Activated T-cell treated with anti-CD3 and anti-CD28 coated beads, Interleukin-2, amount 50 U/mL, for 1 hour (primary cell): Measurements from ENCODE around the gene ATP6V0A4.
"Not testable (repeated sequence)": the region's sequence is repeated elsewhere in the genome, so short reads cannot be mapped to it uniquely, and the experiment has no call there.

Experiments
- DNase-seq: peaks from one replicate; pipeline ENCODE4 v3.0.0-alpha.2; 2020

Gene ATP6V0A4

DNA sequence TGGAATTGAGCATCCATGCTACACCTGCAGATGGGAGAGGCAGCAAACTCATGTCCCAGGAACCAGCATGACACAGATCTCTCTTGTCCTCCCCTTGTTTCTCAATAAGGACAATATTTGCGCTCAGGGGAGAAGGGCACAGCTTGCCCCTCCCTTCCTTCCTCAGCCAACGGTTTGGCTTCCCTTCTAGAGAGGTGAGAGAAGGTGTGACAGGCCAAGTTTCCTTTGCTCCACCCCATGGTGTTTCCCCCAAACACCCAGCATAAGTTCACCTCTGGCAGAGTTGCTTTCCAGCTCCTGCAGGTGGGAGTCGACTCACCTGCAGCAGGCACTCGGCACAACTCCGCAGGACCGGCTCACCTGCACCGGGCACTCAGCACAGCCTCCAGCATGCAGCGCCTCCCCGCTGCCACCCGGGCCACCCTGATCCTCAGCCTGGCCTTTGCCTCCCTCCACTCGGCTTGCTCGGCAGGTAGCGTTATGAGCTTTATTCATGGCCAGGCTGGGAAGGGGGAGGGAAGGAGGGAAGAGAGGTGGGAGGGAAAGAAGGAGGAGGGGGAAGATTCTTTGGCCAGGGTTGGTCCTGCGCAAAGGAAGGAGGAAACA is at the start of gene ATP6V0A4, which contains the start of gene TMEM213:
Gene ATP6V0A4, minus strand, starts transcription at position 482 of the 606 bp plus-strand sequence. CDS start 26,949 bp downstream, outside the sequence.
Gene TMEM213, plus strand, starts transcription at position 280 of the 606 bp plus-strand sequence. Its CDS starts 111 bp downstream, at position 391.
- DNase-seq = no peak

DNA sequence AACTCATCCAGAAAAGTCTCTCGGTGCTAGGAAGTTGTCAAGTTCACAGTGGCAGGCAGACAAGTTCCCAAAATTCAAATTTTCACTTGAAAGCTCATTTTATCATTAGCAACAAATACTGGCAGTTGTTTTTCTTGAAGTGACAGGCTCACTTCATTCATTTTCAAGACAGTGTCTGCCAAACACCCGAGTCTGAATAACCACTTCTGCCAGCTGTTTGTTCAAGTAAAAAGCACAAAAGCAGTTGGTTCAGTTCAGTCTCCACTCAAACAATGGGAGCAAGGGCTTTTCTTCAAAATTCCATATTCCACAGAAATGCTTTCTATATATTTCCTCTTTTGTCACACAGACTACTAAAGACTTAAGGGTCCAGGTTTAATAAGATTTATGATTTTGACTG is 47.7 kb upstream of the ATP6V0A4 start:
- no peak for DNase-seq

- no peak for DNase-seq
These were observed 45.9 kb upstream of the ATP6V0A4 start for GRCh38 chr7:138843632-138844580.

DNA sequence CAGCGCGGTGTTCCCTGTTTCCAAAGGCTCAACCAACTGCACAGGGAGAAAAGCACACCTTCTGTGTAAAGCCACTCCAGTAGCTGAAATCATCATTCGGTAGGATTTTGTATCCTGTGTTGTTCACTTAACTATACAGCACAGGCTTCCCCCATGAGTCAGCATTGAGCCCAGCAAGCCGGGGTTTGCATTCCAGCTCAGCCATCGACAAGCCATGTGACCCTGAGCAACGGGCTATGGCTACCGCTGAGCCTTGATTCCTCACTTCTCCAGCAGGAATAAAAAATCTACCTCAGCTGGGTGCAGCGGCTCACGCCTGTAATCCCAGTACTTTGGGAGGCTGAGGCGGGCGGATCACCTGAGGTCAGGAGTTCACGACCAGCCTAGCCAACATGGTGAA is 44.1 kb upstream of the ATP6V0A4 start:
- no peak for DNase-seq

DNA sequence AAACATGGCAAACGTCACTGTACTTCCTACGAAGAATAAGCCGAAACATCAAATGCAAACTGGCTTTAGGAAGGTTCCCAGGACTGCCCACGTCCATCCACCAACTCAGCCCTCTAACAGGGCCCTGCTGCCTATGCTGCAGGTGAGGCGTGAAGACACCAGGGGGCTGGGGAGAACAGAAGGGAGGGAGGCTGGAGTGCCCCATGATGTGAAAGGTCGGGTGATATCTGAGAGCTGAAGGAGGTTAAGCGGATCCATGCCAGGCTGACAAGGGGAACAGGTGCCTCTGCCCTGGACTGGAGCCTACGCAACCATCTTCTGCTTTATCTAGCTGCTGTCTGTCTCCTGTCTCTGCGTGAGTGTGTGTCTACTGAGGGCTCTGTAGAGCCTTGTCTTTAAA is 40.2 kb upstream of the ATP6V0A4 start:
- DNase-seq = no peak

- DNase-seq = no peak
These were observed 39.6 kb upstream of the ATP6V0A4 start for GRCh38 chr7:138837627-138838026.

DNA sequence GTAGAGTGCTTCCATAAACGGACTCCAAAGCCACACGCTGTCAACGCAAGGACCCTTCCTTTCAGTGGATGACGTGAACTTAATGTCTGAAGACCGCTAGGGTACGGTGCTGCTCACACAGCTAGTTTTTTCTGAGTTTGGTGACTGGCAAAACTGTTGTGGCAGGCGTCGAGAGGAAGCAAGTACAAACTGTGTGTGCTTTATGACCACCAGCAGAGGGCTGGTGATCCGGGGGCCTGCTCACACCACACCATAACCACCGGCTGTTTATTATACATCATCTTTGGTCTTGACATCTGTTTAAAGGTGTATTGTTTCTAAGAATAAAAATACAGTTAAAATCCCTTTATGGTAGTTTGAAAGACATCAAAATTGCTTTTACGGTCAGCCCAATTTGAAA is 37.1 kb upstream of the ATP6V0A4 start:
- no peak for DNase-seq

DNA sequence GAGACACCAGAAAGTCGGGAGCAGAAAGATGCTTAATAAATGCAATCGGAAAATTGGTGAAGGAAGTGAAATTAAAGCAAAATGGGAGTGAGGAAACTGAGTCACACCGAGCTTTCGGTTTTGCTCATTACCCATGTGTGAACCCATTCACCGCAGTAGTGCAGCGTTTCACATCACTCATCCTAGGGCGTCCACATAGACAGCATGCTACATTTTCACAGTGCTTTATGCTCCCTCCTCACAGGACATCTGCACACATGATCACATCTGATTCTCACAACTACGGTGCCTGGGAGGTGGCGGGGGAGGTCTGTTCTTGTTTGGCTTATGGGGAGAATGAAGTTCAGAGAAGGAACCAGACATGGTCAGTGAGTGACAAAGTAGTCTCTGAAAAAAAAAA is 36.6 kb upstream of the ATP6V0A4 start:
- no peak for DNase-seq

DNA sequence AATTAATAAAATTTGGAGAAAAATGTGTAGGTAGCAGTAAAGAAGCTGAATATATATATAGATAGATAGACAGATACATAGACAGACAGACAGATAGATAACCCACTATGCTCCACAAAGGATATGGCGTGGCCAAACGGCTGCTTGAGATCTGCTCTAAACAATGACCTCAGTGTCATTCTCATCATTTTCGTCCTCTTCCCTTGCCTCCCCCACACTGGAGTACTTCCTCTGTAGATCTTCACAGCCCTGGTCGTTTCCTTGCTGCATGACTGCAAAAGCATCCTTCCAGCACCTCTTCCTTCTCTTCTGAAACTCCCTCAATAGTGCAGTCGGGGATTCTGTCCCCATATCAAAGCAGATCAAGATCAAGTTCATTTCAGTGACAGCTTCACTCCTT is 35.6 kb upstream of the ATP6V0A4 start:
- no peak for DNase-seq

GRCh38 chr7:138832966-138833365 is 35.0 kb upstream of the ATP6V0A4 start:
- DNase-seq = no peak

- DNase-seq = no peak
These were observed 31.3 kb upstream of the ATP6V0A4 start for GRCh38 chr7:138829335-138829734.

- DNase-seq = no peak
These were observed 30.3 kb upstream of the ATP6V0A4 start for GRCh38 chr7:138828302-138828701.

- DNase-seq = no peak
These were observed 27.2 kb upstream of the ATP6V0A4 start for GRCh38 chr7:138825049-138825721.

DNA sequence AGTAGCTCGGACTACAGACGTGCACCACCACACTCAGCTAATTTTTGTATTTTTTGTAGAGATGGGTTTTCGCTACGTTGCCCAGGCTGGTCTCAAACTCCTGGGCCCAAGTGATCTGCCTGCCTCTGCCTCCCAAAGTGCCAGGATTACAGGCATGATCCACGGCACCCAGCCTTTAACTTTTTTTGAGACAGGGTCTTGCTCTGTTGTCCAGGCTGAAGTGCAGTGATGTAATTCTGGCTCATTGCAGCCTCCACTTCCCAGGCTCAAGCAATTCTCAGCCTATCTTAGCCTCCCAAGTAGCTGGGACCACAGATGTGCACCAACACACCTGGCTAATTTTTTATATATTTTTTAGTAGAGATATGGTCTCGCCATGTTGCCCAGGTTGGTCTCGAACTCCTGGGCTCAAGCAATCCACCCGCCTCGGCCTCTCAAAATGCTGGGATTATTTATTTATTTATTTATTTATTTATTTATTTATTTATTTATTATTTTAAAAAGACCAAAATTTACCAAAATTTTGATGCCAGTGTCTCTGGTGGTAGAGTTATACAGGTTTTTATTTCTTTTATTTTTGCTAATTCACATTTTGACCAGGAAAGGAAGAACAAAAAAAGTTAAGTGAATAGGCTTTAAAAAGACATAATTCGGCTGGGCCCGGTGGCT is 25.0 kb upstream of the ATP6V0A4 start:
- DNase-seq = no peak

DNA sequence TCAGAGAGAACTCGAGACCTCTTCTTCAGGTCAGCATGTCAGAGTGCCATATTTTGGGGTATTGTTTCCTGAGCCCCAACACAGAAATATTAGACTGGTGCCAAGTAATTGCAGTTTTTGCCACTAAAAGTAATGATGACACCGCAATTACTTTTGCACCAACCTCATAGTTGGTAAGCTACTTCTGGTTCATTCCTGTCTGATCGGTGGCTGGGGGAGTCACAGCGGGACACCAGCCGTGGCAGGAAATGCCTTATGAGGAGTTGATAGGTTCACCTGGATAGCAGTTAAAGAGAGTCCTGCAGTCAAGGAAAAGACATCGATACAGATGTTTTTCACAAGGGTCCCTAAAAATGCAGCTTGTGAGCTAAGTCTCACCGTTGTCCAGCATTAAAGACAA is 23.9 kb upstream of the ATP6V0A4 start:
- no peak for DNase-seq

GRCh38 chr7:138819625-138820024 is 21.6 kb upstream of the ATP6V0A4 start:
- no peak for DNase-seq

DNA sequence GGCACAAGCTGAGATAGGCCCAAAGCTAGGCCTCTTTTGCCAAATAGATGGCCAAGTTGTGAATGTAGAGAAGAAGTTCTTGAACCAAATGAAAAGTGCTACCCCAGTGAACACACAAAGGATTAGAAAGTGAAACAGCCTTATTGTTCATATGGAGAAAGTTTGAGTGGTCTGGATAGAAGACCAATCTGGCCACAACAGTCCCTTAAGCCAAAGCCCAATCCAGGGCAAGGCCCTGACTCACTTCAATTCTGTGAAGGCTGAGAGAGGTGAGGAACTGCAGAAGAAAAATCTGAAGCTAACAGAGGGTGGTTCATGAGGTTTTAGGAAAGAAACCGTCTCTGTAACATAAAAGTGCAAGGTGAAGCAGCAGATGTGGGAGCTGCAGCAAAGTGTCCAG is 18.7 kb upstream of the ATP6V0A4 start:
- DNase-seq = no peak

DNA sequence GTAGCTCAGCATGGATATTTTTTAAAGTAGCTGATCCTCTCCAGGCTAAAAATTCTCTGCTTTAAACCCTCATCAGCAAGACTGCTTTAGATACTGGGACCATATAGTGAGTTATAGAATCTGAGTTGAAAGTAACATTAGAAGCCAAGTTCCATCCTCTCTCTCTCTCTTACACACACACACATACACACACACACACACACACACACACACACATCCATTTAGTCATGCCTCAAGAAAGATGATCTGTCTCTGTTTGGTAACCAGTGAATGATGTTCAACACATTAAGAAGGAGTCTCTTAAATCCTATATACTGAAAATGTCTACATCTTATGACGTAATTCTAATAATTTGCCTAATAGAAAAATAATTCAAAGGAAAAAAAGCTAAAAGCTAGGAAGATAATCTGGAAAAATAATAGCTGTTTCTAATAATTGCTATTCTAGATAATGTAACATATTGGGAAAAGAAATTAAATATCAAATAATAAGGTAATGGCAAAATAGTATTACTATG is 16.9 kb upstream of the ATP6V0A4 start:
- no peak for DNase-seq

- no peak for DNase-seq
These were observed 15.9 kb upstream of the ATP6V0A4 start for GRCh38 chr7:138813945-138814344.

DNA sequence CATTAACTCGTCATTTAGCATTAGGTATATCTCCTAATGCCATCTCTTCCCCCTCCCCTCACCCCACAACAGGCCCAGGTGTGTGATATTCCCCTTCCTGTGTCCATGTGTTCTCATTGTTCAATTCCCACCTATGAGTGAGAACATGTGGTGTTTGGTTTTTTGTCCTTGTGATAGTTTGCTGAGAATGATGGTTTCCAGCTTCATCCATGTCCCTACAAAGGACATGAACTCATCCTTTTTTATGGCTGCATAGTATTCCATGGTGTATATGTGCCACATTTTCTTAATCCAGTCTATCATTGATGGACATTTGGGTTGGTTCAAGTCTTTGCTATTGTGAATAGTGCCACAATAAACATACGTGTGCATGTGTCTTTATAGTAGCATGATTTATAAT is 13.3 kb upstream of the ATP6V0A4 start:
- not testable (repeated sequence) for DNase-seq

DNA sequence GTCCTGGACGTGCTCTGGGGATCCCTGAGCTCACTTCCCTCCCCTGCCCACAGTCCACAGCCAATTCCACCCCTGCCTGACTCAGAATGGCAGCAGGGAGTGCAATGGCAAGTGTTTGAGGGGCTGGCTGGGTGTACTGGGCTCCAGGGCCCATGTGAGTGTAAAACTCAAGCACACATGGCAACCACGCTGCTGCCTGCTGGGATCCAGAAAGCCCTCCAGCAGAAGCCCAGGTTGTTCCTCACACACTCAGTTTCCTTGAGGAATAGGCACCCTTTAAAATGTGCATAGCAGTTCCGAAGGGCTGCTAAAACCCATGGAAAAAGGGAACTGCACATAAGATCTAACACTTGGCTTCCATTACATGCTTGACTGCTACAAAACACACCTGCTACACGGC is 11.3 kb upstream of the ATP6V0A4 start:
- DNase-seq = no peak

GRCh38 chr7:138804618-138805017 is 6.6 kb upstream of the ATP6V0A4 start:
- no peak for DNase-seq

DNA sequence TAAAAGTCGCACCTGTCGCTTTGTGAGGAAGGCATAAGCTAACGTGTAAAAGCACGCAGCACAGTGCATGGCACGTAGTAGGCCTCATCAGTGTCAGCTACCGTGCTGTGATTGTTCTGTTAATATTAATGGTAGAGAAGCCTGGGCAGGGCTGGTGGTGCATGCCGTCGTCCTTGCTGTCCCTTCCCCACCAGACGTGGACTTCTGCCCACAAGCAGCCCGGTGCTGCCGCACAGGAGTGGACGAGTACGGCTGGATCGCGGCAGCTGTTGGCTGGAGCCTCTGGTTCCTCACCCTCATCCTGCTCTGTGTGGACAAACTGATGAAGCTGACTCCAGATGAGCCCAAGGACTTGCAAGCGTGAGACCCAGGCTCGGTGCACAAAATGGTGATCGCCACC is 4.7 kb upstream of the ATP6V0A4 start:
- DNase-seq = no peak
